Measurements from ENCODE around the gene PPP2R5A.

GRCh38 chr1:212242985-212243308 lies 42.3 kb upstream of the PPP2R5A start:
- TF ChIP-seq POLR2AphosphoS5 (IDR thresholded peaks at IDR 0.05) (no peak), POLR2A (IDR thresholded peaks at IDR 0.05) (no peak)

Data from spleen (tissue), 3 donors.